Jurkat, Clone E6-1 (cell line): ENCODE measurements around the gene TRIM46.
A peak's percentile ranks its signal among the peaks of the same experiment; 100 is the strongest.
"Not testable (repeated sequence)": the region's sequence is repeated elsewhere in the genome, so short reads cannot be mapped to it uniquely, and the experiment has no call there.

ENCODE experiments used
- DNase-seq: peaks from one replicate; pipeline ENCODE4 v3.0.0-alpha.2; 2011; ENCODE audit warnings: low read depth, low spot score
- H3K4me3 ChIP-seq: 2 replicates; pipeline ENCODE4 v1.5.1; 2011; ENCODE audit warnings: mild to moderate bottlenecking, low read length, control low read depth, moderate library complexity

Gene TRIM46

GRCh38 chr1:155211381-155212050, 37.9 kb downstream of the TRIM46 start:
- H3K4me3 ChIP-seq, DNase-seq: not testable (repeated sequence)

GRCh38 chr1:155212051-155212440, 38.4 kb downstream of the TRIM46 start:
- not testable (repeated sequence) for DNase-seq

GRCh38 chr1:155214702-155215101, 41.1 kb downstream of the TRIM46 start:
- DNase-seq, H3K4me3 ChIP-seq: not testable (repeated sequence)

More at GRCh38 chr1:155212051-155212440, 38.4 kb downstream of the TRIM46 start:
- not testable (repeated sequence) for H3K4me3 ChIP-seq

- H3K4me3 ChIP-seq: no peak overlapping the region
- peak; percentile 70 for DNase-seq
Measured at GRCh38 chr1:155218854-155219591, 45.4 kb downstream of the TRIM46 start.

- no peak for DNase-seq
- H3K4me3 ChIP-seq: no peak overlapping the region
Measured at GRCh38 chr1:155219592-155220031, 46.0 kb downstream of the TRIM46 start.

- DNase-seq: not testable (repeated sequence)
Measured at GRCh38 chr1:155220211-155220965, 46.7 kb downstream of the TRIM46 start.

GRCh38 chr1:155223047-155223446, 49.4 kb downstream of the TRIM46 start:
- no peak for DNase-seq
- H3K4me3 ChIP-seq: no peak overlapping the region

More at GRCh38 chr1:155220211-155220965, 46.7 kb downstream of the TRIM46 start:
- H3K4me3 ChIP-seq: not testable (repeated sequence)

GRCh38 chr1:155225404-155225759, 51.7 kb downstream of the TRIM46 start:
- not testable (repeated sequence) for H3K4me3 ChIP-seq, DNase-seq

GRCh38 chr1:155226188-155226909, 52.7 kb downstream of the TRIM46 start:
- peak overlapping the region; percentile 97 for H3K4me3 ChIP-seq
- peak; percentile 87 for DNase-seq

- peak overlapping the region; percentile 97 for H3K4me3 ChIP-seq
- peak; percentile 42 for DNase-seq
Measured at GRCh38 chr1:155226910-155227260, 53.2 kb downstream of the TRIM46 start.

- H3K4me3 ChIP-seq: peak overlapping the region; percentile 97
- peak; percentile 100 for DNase-seq
Measured at GRCh38 chr1:155227261-155228095, 53.8 kb downstream of the TRIM46 start.

GRCh38 chr1:155228096-155228427, 54.4 kb downstream of the TRIM46 start:
- H3K4me3 ChIP-seq: peak overlapping the region; percentile 72
- no peak for DNase-seq

GRCh38 chr1:155231302-155231701, 57.7 kb downstream of the TRIM46 start:
- H3K4me3 ChIP-seq, DNase-seq: not testable (repeated sequence)

GRCh38 chr1:155232001-155232978, 58.6 kb downstream of the TRIM46 start:
- DNase-seq, H3K4me3 ChIP-seq: not testable (repeated sequence)

GRCh38 chr1:155233502-155233901, 59.9 kb downstream of the TRIM46 start:
- H3K4me3 ChIP-seq, DNase-seq: not testable (repeated sequence)
